NB4 (cell line): ENCODE results near the gene TUFM.
"Not testable (repeated sequence)": the region's sequence is repeated elsewhere in the genome, so short reads cannot be mapped to it uniquely, and the experiment has no call there.

Experiments used
- DNase-seq: peaks from one replicate; pipeline ENCODE4 v3.0.0; 2010; ENCODE audit warnings: low read depth
- H3K4me3 ChIP-seq: one replicate; pipeline ENCODE4 v1.5.1; 2011; ENCODE audit warnings: mild to moderate bottlenecking, low read depth, low read length, moderate library complexity
- CTCF ChIP-seq: IDR thresholded peaks from one replicate; pipeline ENCODE4 v1.5.1; 2012; ENCODE audit warnings: low read depth, low read length
- MAX ChIP-seq: IDR thresholded peaks from 2 replicates; pipeline ENCODE4 v1.6.1; 2011; ENCODE audit warnings: low read depth, low read length
- MYC ChIP-seq: IDR thresholded peaks from 2 replicates; pipeline ENCODE4 v1.6.1; 2011; ENCODE audit warnings: low read depth, low read length
- POLR2A ChIP-seq: IDR thresholded peaks from 2 replicates; pipeline ENCODE4 v1.6.1; 2011; ENCODE audit warnings: mild to moderate bottlenecking; ENCODE audit not compliant: insufficient read length; ENCODE audit errors: extremely low read depth

The TUFM gene

GRCh38 chr16:28823291-28823872, 22.8 kb downstream of the TUFM start:
- no peak for DNase-seq
- no peak for TF ChIP-seq CTCF
- peak; percentile 16 for TF ChIP-seq POLR2A
- H3K4me3 ChIP-seq = peak overlapping the region; percentile 80

- H3K4me3 ChIP-seq = peak within 1 kb of the TSS; percentile 80
- peak; percentile 97 for DNase-seq
- peak; percentile 80; the same call in 1 of the 2 replicates for TF ChIP-seq MAX
- no peak for TF ChIP-seq CTCF
- peak; percentile 85 for TF ChIP-seq MYC
- peak; percentile 85 for TF ChIP-seq POLR2A
Observed at GRCh38 chr16:28822520-28823290, 23.4 kb downstream of the TUFM start, which contains the start of gene ATXN2L. Gene ATXN2L (plus strand): TSS chr16:28822999. CDS start chr16:28823260, 261 bp downstream.

- TF ChIP-seq CTCF (no peak), MYC (no peak), POLR2A (no peak), MAX (no peak)
- DNase-seq = peak; percentile 33
- H3K4me3 ChIP-seq = peak overlapping the region; percentile 80
Observed at GRCh38 chr16:28821874-28822519, 24.2 kb downstream of the TUFM start.

GRCh38 chr16:28820546-28820945, 25.6 kb downstream of the TUFM start:
- DNase-seq = not testable (repeated sequence)

GRCh38 chr16:28820016-28820415, 26.1 kb downstream of the TUFM start:
- no peak overlapping the region for H3K4me3 ChIP-seq
- no peak for DNase-seq
- TF ChIP-seq CTCF (no peak), POLR2A (no peak), MYC (no peak), MAX (no peak)

More at GRCh38 chr16:28820546-28820945, 25.6 kb downstream of the TUFM start:
- H3K4me3 ChIP-seq = not testable (repeated sequence)

GRCh38 chr16:28807445-28808120, 38.6 kb downstream of the TUFM start:
- H3K4me3 ChIP-seq, DNase-seq: not testable (repeated sequence)

GRCh38 chr16:28802235-28803019, 43.7 kb downstream of the TUFM start:
- not testable (repeated sequence) for H3K4me3 ChIP-seq
- DNase-seq = peak; percentile 67
